DND-41 (cell line): Measurements from ENCODE around the gene COL4A1.

ENCODE experiments used
- EZH2 ChIP-seq: IDR thresholded peaks from 3 replicates; pipeline ENCODE4 v1.6.1; 2012; ENCODE audit warnings: borderline replicate concordance, low read depth, mild to moderate bottlenecking, moderate library complexity, low read length, inconsistent platforms; ENCODE audit not compliant: severe bottlenecking
- TF ChIP-seq, protein P1 (sequence below): IDR thresholded peaks from 2 replicates; pipeline ENCODE4 v1.5.1; 2012; ENCODE audit warnings: borderline replicate concordance, low read length, moderate library complexity, mild to moderate bottlenecking; ENCODE audit not compliant: poor library complexity, severe bottlenecking; ENCODE audit errors: extremely low read depth

GRCh38 chr13:110106726-110107125 lies 200.2 kb downstream of the COL4A1 start:
- TF ChIP-seq, protein P1, sequence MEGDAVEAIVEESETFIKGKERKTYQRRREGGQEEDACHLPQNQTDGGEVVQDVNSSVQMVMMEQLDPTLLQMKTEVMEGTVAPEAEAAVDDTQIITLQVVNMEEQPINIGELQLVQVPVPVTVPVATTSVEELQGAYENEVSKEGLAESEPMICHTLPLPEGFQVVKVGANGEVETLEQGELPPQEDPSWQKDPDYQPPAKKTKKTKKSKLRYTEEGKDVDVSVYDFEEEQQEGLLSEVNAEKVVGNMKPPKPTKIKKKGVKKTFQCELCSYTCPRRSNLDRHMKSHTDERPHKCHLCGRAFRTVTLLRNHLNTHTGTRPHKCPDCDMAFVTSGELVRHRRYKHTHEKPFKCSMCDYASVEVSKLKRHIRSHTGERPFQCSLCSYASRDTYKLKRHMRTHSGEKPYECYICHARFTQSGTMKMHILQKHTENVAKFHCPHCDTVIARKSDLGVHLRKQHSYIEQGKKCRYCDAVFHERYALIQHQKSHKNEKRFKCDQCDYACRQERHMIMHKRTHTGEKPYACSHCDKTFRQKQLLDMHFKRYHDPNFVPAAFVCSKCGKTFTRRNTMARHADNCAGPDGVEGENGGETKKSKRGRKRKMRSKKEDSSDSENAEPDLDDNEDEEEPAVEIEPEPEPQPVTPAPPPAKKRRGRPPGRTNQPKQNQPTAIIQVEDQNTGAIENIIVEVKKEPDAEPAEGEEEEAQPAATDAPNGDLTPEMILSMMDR = no peak
- no peak for TF ChIP-seq EZH2
